ENCODE results near the gene HSBP1L1.

Gene HSBP1L1

DNA sequence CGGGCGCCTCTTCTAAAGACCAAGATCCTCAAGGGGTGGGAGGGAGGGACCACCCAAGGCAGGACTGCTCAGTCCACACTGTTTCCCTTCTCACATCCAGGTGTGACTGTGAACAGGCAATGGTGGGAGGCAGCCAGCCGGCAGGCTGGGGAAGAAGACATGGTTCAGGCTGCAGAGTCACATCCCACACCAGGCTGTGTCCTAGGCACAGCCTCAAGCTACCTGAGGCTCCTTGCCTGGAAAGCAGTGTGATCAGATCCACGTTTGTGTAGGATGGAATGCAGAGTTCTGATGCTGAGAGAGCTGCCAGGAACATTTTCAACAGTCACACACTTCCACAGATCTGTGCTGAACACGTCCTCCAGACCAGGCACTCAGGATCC lies 29.4 kb upstream of the HSBP1L1 start:
- Histone ChIP-seq H3K27me3 (no peaks in the 10 kb centered on the region), H3K4me1 (no peaks in the 10 kb centered on the region), H3K4me3 (ENCODE audit: low read depth, low read length) (no peak overlapping the region), H3K36me3 (no peaks in the 10 kb centered on the region), H3K9me3 (no peaks in the 10 kb centered on the region)
- no peak for DNase-seq
- TF ChIP-seq, protein P1, sequence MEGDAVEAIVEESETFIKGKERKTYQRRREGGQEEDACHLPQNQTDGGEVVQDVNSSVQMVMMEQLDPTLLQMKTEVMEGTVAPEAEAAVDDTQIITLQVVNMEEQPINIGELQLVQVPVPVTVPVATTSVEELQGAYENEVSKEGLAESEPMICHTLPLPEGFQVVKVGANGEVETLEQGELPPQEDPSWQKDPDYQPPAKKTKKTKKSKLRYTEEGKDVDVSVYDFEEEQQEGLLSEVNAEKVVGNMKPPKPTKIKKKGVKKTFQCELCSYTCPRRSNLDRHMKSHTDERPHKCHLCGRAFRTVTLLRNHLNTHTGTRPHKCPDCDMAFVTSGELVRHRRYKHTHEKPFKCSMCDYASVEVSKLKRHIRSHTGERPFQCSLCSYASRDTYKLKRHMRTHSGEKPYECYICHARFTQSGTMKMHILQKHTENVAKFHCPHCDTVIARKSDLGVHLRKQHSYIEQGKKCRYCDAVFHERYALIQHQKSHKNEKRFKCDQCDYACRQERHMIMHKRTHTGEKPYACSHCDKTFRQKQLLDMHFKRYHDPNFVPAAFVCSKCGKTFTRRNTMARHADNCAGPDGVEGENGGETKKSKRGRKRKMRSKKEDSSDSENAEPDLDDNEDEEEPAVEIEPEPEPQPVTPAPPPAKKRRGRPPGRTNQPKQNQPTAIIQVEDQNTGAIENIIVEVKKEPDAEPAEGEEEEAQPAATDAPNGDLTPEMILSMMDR (IDR thresholded peaks at IDR 0.05; ENCODE audit: low read depth, low read length): no peak

DNA sequence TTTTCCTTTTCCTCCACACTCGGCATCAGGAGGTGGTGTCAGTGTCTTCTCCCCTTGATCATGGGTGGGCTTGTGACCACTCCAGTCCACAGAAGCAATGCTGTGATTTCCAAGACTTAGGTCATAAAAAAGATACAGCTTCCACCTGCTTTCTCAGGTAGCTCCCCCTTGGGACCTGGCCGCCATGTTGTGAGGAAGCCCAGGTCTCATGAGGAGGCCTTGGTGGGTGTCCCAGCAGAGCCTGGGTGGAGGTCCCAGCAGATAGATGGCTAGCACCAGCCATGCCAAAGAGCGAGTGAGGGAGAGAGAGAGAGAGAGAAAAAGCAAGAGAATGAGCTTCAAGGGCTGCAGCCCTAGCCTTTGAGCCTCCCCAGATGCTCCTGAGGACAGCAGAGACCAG lies 28.9 kb upstream of the HSBP1L1 start:
- Histone ChIP-seq H3K27me3 (no peaks in the 10 kb centered on the region), H3K36me3 (no peaks in the 10 kb centered on the region), H3K9me3 (no peaks in the 10 kb centered on the region), H3K4me1 (no peaks in the 10 kb centered on the region), H3K4me3 (ENCODE audit: low read depth, low read length) (no peak overlapping the region)
- no peak for DNase-seq
- TF ChIP-seq, protein P1 (IDR thresholded peaks at IDR 0.05; ENCODE audit: low read depth, low read length): no peak

DNA sequence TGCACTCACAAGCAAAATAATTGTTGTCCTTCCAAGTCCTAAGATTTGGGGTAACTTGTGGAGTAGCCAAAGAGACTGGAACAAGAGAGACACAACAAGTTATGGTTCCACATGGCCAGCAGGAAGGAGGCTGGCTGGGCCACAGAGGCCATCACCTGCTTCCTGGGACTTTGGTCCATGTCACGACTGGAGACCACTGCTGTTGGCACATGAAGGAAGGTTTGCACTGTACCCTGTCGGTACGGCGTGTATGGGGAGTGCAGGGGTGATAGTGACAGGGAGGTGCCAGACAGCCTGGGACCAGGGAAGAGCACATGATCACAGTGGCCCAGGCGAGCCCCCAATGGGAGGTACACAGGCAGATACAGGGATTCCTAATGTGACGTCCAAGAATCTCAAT lies 28.5 kb upstream of the HSBP1L1 start:
- no peaks in the 10 kb centered on the region for H3K9me3 ChIP-seq
- no peaks in the 10 kb centered on the region for H3K4me1 ChIP-seq
- DNase-seq: no peak
- no peaks in the 10 kb centered on the region for H3K27me3 ChIP-seq
- TF ChIP-seq, protein P1 (IDR thresholded peaks at IDR 0.05; ENCODE audit: low read depth, low read length): no peak
- no peak overlapping the region for H3K4me3 ChIP-seq (ENCODE audit: low read depth, low read length)
- no peaks in the 10 kb centered on the region for H3K36me3 ChIP-seq

DNA sequence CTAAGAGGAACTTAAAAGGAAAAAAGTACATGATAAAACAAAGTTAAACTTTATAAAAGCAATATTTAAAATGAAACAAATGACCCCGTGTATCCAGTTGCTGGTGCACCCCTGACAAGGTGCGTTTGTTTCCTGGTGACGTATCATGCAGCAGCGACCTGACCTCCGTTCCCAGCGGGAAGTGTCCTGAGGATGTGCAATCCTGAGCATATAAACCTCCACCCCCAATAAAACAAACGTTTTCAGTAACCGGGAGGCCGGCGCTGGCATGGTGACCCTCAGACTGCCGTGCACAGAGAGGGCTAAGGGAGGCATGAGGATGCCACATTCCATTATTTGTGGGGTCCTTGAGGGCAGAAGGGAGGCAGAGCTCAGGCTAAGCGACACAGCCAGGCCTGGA lies 27.8 kb upstream of the HSBP1L1 start:
- H3K9me3 ChIP-seq: no peaks in the 10 kb centered on the region
- TF ChIP-seq, protein P1 (IDR thresholded peaks at IDR 0.05; ENCODE audit: low read depth, low read length): no peak
- no peak for DNase-seq
- H3K27me3 ChIP-seq: no peaks in the 10 kb centered on the region
- H3K4me1 ChIP-seq: no peaks in the 10 kb centered on the region
- H3K36me3 ChIP-seq: no peaks in the 10 kb centered on the region
- no peak overlapping the region for H3K4me3 ChIP-seq (ENCODE audit: low read depth, low read length)

DNA sequence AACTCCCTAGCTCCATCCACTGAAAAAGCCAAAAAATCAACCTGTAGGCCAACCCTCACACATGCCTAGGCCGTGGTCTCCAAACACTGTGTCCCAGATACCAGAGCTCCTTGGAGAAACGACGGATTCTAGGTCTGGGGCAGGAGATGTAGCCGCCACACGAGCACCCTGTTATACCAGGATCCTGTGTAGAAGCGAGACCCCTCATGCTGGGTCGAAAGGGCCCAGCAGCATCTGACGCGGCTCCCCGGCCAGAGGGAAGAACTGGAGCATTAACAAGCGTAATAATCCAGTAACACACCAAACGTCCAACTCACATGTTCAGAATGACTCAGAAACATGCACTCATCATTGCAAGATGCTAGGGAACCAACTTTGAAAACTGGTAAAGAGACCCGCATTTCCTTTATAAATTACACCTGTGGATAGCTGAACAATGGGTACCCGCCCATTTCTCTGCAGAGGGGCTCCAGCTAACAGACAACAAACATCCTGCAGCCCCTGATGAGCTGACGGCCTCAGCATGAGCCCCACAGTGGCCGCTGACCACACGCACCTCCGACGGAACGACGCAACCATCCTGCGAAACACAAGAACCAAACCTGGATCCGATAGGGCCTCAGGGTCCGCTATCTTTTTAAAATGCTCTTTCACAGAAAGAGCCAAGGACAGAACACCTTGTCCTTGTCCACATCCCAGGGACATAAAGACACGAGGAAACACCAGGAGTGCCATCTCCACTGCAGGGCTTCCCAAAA lies 27.2 kb upstream of the HSBP1L1 start:
- Histone ChIP-seq H3K9me3 (no peaks in the 10 kb centered on the region), H3K4me3 (ENCODE audit: low read depth, low read length) (no peak overlapping the region), H3K4me1 (no peaks in the 10 kb centered on the region), H3K27me3 (no peaks in the 10 kb centered on the region), H3K36me3 (no peaks in the 10 kb centered on the region)
- DNase-seq: no peak
- TF ChIP-seq, protein P1 (IDR thresholded peaks at IDR 0.05; ENCODE audit: low read depth, low read length): no peak

DNA sequence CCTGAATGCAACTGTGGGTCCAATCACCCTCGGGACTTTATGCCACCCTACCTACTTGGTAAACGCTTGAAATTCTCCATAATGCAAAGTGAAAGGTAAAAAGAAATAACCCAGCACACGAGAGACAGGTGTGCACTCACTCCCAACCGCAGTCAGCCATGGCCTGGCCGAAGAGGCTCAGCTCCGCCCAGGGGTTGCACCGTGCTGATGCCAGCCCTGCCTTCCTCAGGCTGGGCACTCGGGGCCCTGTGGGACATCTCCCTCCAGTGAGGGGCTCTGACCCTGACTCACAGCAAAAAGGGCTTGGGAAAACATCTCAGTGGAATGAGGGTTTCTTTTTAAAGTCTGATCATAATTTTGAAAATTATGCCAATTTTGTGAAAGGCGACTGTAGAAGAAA lies 26.2 kb upstream of the HSBP1L1 start:
- no peaks in the 10 kb centered on the region for H3K4me1 ChIP-seq
- DNase-seq: no peak
- H3K9me3 ChIP-seq: no peaks in the 10 kb centered on the region
- TF ChIP-seq, protein P1 (IDR thresholded peaks at IDR 0.05; ENCODE audit: low read depth, low read length): no peak
- no peak overlapping the region for H3K4me3 ChIP-seq (ENCODE audit: low read depth, low read length)
- H3K36me3 ChIP-seq: no peaks in the 10 kb centered on the region
- H3K27me3 ChIP-seq: no peaks in the 10 kb centered on the region

Data from BE2C (cell line).